ENCODE results near the gene HAUS8.

The HAUS8 gene

DNA sequence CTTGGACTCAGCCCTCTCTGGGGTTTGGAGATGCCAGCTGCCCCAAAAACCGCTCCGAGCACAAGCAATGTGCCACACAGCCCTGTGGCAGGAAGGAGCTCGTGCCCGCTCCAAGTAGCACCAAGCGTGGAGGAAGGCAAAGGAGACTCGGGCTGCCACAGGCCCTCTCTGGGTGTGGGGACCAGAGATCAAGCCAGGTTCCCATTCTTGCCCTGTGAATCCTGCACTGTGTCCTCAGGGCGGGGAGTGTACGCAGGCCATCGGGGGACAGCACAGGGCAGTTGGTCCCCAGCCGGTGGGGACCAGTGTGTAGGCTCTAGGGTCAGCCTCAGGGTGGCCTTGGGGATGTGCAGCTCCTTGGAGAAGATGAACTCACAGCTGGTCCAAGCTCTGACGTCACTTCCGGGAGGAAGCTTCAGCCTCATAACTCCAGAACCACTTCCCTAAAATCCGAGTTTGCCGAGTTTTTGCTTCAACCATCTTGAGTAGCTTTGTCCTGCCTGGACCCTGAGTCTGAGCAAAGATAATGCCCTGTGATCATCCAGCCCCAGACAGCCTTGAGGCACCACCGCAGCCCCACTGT lies 39.3 kb downstream of the HAUS8 start:
- DNase-seq (ENCODE audit: low spot score) = no peak
- no peak overlapping the region for H3K27ac ChIP-seq (ENCODE audit: poor library complexity, severe bottlenecking)
- H3K9me3 ChIP-seq (ENCODE audit: severe bottlenecking) = no peaks in the 10 kb centered on the region
- H3K36me3 ChIP-seq (ENCODE audit: low read depth) = no peaks in the 10 kb centered on the region
- H3K4me1 ChIP-seq (ENCODE audit: insufficient read depth, poor library complexity, severe bottlenecking) = no peaks in the 10 kb centered on the region
- TF ChIP-seq, protein P1, sequence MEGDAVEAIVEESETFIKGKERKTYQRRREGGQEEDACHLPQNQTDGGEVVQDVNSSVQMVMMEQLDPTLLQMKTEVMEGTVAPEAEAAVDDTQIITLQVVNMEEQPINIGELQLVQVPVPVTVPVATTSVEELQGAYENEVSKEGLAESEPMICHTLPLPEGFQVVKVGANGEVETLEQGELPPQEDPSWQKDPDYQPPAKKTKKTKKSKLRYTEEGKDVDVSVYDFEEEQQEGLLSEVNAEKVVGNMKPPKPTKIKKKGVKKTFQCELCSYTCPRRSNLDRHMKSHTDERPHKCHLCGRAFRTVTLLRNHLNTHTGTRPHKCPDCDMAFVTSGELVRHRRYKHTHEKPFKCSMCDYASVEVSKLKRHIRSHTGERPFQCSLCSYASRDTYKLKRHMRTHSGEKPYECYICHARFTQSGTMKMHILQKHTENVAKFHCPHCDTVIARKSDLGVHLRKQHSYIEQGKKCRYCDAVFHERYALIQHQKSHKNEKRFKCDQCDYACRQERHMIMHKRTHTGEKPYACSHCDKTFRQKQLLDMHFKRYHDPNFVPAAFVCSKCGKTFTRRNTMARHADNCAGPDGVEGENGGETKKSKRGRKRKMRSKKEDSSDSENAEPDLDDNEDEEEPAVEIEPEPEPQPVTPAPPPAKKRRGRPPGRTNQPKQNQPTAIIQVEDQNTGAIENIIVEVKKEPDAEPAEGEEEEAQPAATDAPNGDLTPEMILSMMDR (IDR thresholded peaks at IDR 0.05; ENCODE audit: poor library complexity, severe bottlenecking) = no peak
- no peak overlapping the region for H3K4me3 ChIP-seq (ENCODE audit: severe bottlenecking)
- no peaks in the 10 kb centered on the region for H3K27me3 ChIP-seq (ENCODE audit: insufficient read depth, poor library complexity, severe bottlenecking)
- no peak for ATAC-seq (ENCODE audit: low read depth)

GRCh38 chr19:17031741-17032140 lies 43.5 kb downstream of the HAUS8 start:
- no peaks in the 10 kb centered on the region for H3K9me3 ChIP-seq (ENCODE audit: severe bottlenecking)
- H3K4me1 ChIP-seq (ENCODE audit: insufficient read depth, poor library complexity, severe bottlenecking) = no peaks in the 10 kb centered on the region
- DNase-seq (ENCODE audit: low spot score) = no peak
- no peak for ATAC-seq (ENCODE audit: low read depth)
- H3K27me3 ChIP-seq (ENCODE audit: insufficient read depth, poor library complexity, severe bottlenecking) = peaks cover 8% of the 10 kb centered on the region
- H3K27ac ChIP-seq (ENCODE audit: poor library complexity, severe bottlenecking) = no peak overlapping the region
- H3K4me3 ChIP-seq (ENCODE audit: severe bottlenecking) = no peak overlapping the region
- no peaks in the 10 kb centered on the region for H3K36me3 ChIP-seq (ENCODE audit: low read depth)
- TF ChIP-seq, protein P1 (IDR thresholded peaks at IDR 0.05; ENCODE audit: poor library complexity, severe bottlenecking) = no peak

DNA sequence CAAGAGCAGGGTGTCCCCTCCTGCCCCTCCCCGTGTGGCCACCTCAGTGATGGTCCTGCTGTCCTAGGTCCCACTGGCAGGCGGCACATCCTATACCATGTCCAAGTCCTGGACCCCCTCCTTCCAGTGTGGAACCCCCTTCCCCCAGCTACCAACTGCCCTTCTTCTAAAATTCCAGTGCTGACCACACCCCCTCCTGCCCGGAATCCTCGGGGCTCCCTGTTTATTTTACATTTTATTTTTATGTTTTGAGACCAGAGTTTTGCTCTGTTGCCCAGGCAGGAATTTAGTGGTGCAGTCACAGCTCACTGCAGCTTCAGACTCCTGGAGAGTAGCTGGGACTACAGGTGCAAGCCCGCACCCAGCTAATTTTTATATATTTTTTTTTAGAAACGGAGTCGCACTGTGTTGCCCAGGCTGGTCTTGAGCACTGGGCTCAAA lies 47.7 kb downstream of the HAUS8 start:
- no peaks in the 10 kb centered on the region for H3K36me3 ChIP-seq (ENCODE audit: low read depth)
- DNase-seq (ENCODE audit: low spot score) = no peak
- no peak overlapping the region for H3K27ac ChIP-seq (ENCODE audit: poor library complexity, severe bottlenecking)
- TF ChIP-seq, protein P1 (IDR thresholded peaks at IDR 0.05; ENCODE audit: poor library complexity, severe bottlenecking) = no peak
- H3K27me3 ChIP-seq (ENCODE audit: insufficient read depth, poor library complexity, severe bottlenecking) = peaks cover 15% of the 10 kb centered on the region
- H3K4me1 ChIP-seq (ENCODE audit: insufficient read depth, poor library complexity, severe bottlenecking) = peaks cover 4% of the 10 kb centered on the region
- ATAC-seq (ENCODE audit: low read depth) = no peak
- peaks cover 11% of the 10 kb centered on the region for H3K9me3 ChIP-seq (ENCODE audit: severe bottlenecking)
- no peak overlapping the region for H3K4me3 ChIP-seq (ENCODE audit: severe bottlenecking)

DNA sequence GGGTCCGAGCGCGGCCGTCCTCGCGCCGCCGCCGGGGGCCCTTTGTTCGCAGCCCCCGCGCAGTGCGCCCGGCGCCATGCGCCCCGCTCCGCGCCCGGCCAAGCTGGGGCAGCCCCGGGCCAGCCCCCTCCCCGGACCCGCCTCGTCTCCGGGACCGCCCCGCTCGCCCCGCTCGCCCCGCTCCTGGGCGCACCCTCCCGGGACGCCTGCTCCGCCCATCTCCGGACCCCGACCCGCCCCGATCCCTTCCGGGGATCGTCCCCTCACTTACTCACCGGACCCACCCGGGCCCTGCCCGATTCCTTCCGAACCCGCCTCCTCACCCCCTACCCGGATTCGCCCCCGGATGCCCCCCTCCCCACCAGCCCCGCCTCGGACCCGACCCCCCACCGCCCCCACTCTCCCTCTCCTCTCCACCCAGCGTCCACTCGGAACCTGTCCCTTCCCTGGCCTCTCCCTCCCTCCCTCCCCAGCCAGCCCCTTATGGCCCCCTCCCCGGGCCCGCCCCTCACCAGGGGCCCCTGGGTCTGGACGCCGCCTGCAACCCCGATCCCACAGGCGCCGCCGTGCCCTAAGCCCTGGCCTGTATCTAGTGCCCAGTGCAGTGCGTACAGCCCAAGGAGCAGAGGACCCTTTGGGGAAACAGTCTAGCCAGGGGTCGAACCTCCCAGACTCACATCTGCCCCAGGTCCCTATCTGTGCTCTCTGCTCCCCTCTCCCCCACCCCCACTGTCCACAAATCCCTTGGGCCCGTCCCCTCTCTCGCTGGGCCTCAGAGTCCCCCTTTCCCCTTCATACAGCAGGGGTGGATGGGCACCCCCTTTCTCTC lies 48.3 kb downstream of the HAUS8 start, which contains the start of gene CPAMD8:
TSS of gene CPAMD8 (minus strand) at position 105 of the 829 bp plus-strand sequence. CDS start 168 bp downstream, outside the sequence.
- H3K27me3 ChIP-seq (ENCODE audit: insufficient read depth, poor library complexity, severe bottlenecking) = peaks cover 15% of the 10 kb centered on the region
- TF ChIP-seq, protein P1 (IDR thresholded peaks at IDR 0.05; ENCODE audit: poor library complexity, severe bottlenecking) = no peak
- H3K4me3 ChIP-seq (ENCODE audit: severe bottlenecking) = peak within 1 kb of the TSS; percentile 28
- DNase-seq (ENCODE audit: low spot score) (no peak), ATAC-seq (ENCODE audit: low read depth) (peak; percentile 28; the same call in 1 of the 3 replicates)
- peaks cover 7% of the 10 kb centered on the region for H3K4me1 ChIP-seq (ENCODE audit: insufficient read depth, poor library complexity, severe bottlenecking)
- H3K36me3 ChIP-seq (ENCODE audit: low read depth) = no peaks in the 10 kb centered on the region
- peaks cover 11% of the 10 kb centered on the region for H3K9me3 ChIP-seq (ENCODE audit: severe bottlenecking)
- no peak within 1 kb of the TSS for H3K27ac ChIP-seq (ENCODE audit: poor library complexity, severe bottlenecking)
